Activated CD8-positive, alpha-beta T cell treated with anti-CD3 and anti-CD28 coated beads for 36 hours (primary cell): ENCODE data around the gene MSL2. TPM values are rescaled to one million over a fixed set of nuclear protein-coding genes. Genes with fewer than 3 reads are reported as not detected.

Experiments used
- ATAC-seq: fragments of 200-7000 bp; cut with Tn5 transposase; one replicate; pipeline ENCODE4 v1.10.0; 2021; ENCODE audit warnings: mild to moderate bottlenecking, moderate library complexity
- CTCF ChIA-PET: fragments of 350-600 bp; sonication (Branson Sonifier 250); formaldehyde crosslinking; loops from one replicate; lab custom pipeline; 2021; ENCODE audit warnings: antibody characterized with exemption; lab: Charles Lee
- POLR2A ChIA-PET: fragments of 350-600 bp; sonication (Branson Sonifier 250); formaldehyde crosslinking; loops from one replicate; lab custom pipeline; 2021; ENCODE audit warnings: antibody characterized with exemption; lab: Charles Lee
- DNase-seq: peaks from one replicate; pipeline ENCODE4 v3.0.0-alpha.2; 2020
- H3K27ac Mint-ChIP-seq: one replicate; pipeline ENCODE4 v1.8.0; 2021; ENCODE audit warnings: mild to moderate bottlenecking, mixed read lengths
- H3K27me3 Mint-ChIP-seq: one replicate; pipeline ENCODE4 v1.8.0; 2021; ENCODE audit warnings: mixed read lengths
- H3K36me3 Mint-ChIP-seq: one replicate; pipeline ENCODE4 v1.8.0; 2021; ENCODE audit warnings: low read depth, mixed read lengths
- H3K4me1 Mint-ChIP-seq: one replicate; pipeline ENCODE4 v1.8.0; 2021; ENCODE audit warnings: low read depth, mixed read lengths
- H3K4me3 Mint-ChIP-seq: one replicate; pipeline ENCODE4 v1.8.0; 2021; ENCODE audit warnings: mild to moderate bottlenecking, moderate library complexity, mixed read lengths
- H3K9me3 Mint-ChIP-seq: one replicate; pipeline ENCODE4 v1.8.0; 2021; ENCODE audit warnings: mixed read lengths
- CTCF ChIP-seq: fragments of 200-600 bp; IDR thresholded peaks from one replicate; pipeline ENCODE4 v1.8.0; 2022; ENCODE audit warnings: antibody characterized with exemption, mild to moderate bottlenecking
- intact Hi-C: fragments of 100-400 bp; cut with micrococcal nuclease; formaldehyde crosslinking; loops from one replicate; pipeline ENCODE4 v1.10.0; 2022
- total RNA-seq, 2 experiments: library from RNA; stranded (reverse); gene quantifications; one replicate each; pipeline ENCODE4 v1.2.3, GENCODE V29; 2021

Gene MSL2
- 10 to 100 TPM; 35.8 to 36.8 TPM for total RNA-seq

- DNase-seq = no peak
- Mint-ChIP-seq H3K9me3 (peaks cover 4% of the 10 kb centered on the region), H3K4me1 (peaks cover 26% of the 10 kb centered on the region), H3K27ac (peak within 1 kb of the TSS; percentile 98), H3K27me3 (peaks cover 3% of the 10 kb centered on the region), H3K4me3 (peak within 1 kb of the TSS; percentile 98), H3K36me3 (peaks cover 44% of the 10 kb centered on the region)
- CTCF ChIA-PET = interaction anchor here (0.9 to 2.3 kb wide), 7 partner anchors 13 to 818 kb away, joined by 3 to 11 read pairs (median 5); partner anchors contain the start of genes PCCB and STAG1
- TF ChIP-seq CTCF = no peak
- POLR2A ChIA-PET = interaction anchor here (0.6 to 6.6 kb wide), 12 partner anchors 15 to 666 kb away, joined by 3 to 87 read pairs (median 4); partner anchors contain the start of genes NCK1, PCCB and STAG1
- intact Hi-C loops = loop anchor here (2.0 kb wide), 1 partner anchor 55 kb away; the partner anchor contains the start of gene PCCB
- no peak for ATAC-seq
Observed at GRCh38 chr3:136196064-136196400, at the start of gene MSL2. MSL2 (minus strand) TSS chr3:136196335; CDS start chr3:136195113, 1,222 bp downstream.

GRCh38 chr3:136245691-136246090, 49.6 kb upstream of the MSL2 start:
- intact Hi-C loops = no loop called here
- no peak overlapping the region for H3K27ac Mint-ChIP-seq
- POLR2A ChIA-PET = no interaction called here
- no peaks in the 10 kb centered on the region for H3K36me3 Mint-ChIP-seq
- DNase-seq = no peak
- no peaks in the 10 kb centered on the region for H3K9me3 Mint-ChIP-seq
- peaks cover 7% of the 10 kb centered on the region for H3K4me1 Mint-ChIP-seq
- TF ChIP-seq CTCF = no peak
- CTCF ChIA-PET = interaction anchor here (1.3 to 1.5 kb wide), 2 partner anchors 167 to 768 kb away, joined by 3 read pairs; no protein-coding TSS in a partner anchor
- no peak overlapping the region for H3K4me3 Mint-ChIP-seq
- ATAC-seq = no peak
- H3K27me3 Mint-ChIP-seq = no peaks in the 10 kb centered on the region

GRCh38 chr3:136239094-136239493, 43.0 kb upstream of the MSL2 start:
- POLR2A ChIA-PET = no interaction called here
- no peak overlapping the region for H3K4me3 Mint-ChIP-seq
- no peaks in the 10 kb centered on the region for H3K36me3 Mint-ChIP-seq

GRCh38 chr3:136237961-136238649, 42.0 kb upstream of the MSL2 start:
- H3K4me1 Mint-ChIP-seq = no peaks in the 10 kb centered on the region
- H3K36me3 Mint-ChIP-seq = no peaks in the 10 kb centered on the region
- TF ChIP-seq CTCF = no peak
- no peaks in the 10 kb centered on the region for H3K27me3 Mint-ChIP-seq
- H3K4me3 Mint-ChIP-seq = no peak overlapping the region
- POLR2A ChIA-PET = no interaction called here
- DNase-seq (no peak), ATAC-seq (no peak)
- intact Hi-C loops = no loop called here
- no peaks in the 10 kb centered on the region for H3K9me3 Mint-ChIP-seq
- no peak overlapping the region for H3K27ac Mint-ChIP-seq
- CTCF ChIA-PET = interaction anchor here (0.6 to 1.0 kb wide), 2 partner anchors 10 to 514 kb away, joined by 3 read pairs; partner anchors contain the start of gene STAG1

More at GRCh38 chr3:136239094-136239493, 43.0 kb upstream of the MSL2 start:
- intact Hi-C loops = no loop called here
- H3K9me3 Mint-ChIP-seq = no peaks in the 10 kb centered on the region
- CTCF ChIA-PET = no interaction called here
- H3K27me3 Mint-ChIP-seq = no peaks in the 10 kb centered on the region
- H3K4me1 Mint-ChIP-seq = no peaks in the 10 kb centered on the region
- no peak for DNase-seq
- H3K27ac Mint-ChIP-seq = no peak overlapping the region
- no peak for ATAC-seq
- no peak for TF ChIP-seq CTCF

- Mint-ChIP-seq H3K36me3 (no peaks in the 10 kb centered on the region), H3K9me3 (no peaks in the 10 kb centered on the region), H3K27ac (no peak overlapping the region), H3K27me3 (no peaks in the 10 kb centered on the region), H3K4me3 (no peak overlapping the region), H3K4me1 (no peaks in the 10 kb centered on the region)
- POLR2A ChIA-PET = no interaction called here
- no peak for TF ChIP-seq CTCF
- intact Hi-C loops = no loop called here
- DNase-seq = no peak
- CTCF ChIA-PET = no interaction called here
- ATAC-seq = no peak
Observed at GRCh38 chr3:136237103-136237502, 41.0 kb upstream of the MSL2 start.
